Hepatic stellate cell (primary cell): ENCODE results near the gene OR6B3.

Experiments used
- DNase-seq: peaks from one replicate; pipeline ENCODE4 v3.0.0; 2011; ENCODE audit warnings: low spot score

Gene OR6B3

DNA sequence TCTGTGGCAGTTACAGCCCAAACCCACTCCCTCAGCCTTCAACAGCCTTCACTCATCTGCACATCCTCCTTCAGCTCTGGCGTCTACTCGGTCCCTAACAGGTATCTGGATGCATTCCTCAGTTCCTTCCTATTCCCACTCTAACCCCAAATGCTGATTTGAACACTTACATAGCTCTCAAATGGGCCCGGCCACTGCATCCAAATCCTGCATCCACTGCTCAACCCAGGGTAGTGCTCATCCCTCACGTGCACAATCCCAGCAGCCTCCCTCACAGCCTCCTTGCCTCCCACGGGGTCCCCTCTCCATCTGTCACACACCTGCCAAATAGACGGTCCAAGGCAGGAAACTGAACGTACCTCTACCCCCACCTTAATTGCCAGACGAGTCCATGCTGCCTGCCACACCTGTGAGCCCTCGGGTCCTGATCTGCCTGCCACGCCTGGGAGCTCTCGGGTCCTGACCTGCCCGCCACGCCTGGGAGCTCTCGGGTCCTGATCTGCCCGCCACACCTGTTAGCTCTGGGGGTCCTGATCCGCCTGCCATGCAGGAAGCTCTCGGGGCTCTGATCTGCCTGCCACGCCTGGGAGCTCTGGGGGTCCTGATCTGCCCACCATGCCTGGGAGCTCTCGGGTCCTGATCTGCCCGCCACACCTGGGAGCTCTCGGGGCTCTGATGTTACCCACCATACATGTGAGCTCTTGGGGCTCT is 9.9 kb downstream of the OR6B3 start:
- no peak for DNase-seq

DNA sequence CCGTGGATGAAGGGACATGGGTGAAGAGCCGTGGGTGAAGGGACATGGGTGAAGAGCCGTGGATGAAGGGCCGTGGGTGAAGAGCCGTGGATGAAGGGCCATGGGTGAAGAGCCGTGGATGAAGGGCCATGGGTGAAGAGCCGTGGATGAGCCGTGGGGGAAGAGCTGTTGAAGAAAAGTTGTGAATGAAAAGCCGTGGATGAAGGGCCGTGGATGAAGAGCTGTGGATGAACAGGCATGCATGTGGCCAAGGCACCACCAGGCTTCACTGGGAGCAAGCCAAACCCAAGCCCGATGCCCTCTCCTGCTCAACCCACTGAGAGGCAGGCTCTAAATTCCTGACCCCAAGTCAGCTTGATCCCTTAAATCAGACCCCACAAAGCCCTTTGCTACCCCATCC is 10.6 kb downstream of the OR6B3 start:
- DNase-seq: no peak

DNA sequence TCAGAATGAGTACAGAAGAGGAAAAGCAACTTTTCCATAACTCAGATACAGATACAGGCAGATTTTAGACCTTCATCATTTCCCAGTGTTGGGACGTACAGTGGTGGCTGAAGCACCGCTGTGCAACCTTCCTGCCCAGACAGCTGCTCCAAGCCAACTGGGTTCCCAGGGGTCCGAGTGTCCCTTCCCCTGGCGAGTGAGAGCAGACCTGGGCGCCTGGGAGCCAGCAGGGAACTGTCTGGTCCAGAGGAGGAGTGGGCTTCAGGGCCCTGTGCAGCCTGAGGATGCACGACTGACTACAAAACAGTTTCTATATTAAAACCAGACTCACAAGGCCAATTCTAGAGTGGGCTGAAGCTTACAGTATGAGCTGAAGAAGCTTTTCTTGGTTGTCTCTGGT is 12.0 kb downstream of the OR6B3 start:
- DNase-seq: no peak

DNA sequence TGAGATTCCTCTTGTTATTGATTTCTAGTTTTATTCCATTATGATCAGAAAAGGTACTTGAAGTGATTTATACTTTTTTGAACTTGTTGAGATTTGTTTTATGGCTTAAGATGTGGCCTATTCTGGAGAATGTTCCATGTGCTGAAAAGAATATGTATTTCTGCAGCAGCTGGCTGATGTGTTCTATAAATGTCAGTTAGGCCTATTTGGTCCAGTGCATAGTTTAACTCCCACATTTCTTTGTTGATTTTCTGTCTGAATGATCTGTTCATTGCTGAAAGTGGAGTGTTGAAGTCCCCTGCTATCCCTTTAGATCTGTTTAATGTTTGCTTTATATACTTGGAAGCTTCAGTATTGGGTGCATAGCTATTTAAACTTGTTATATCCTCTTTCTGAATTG is 16.0 kb downstream of the OR6B3 start:
- DNase-seq: no peak

DNA sequence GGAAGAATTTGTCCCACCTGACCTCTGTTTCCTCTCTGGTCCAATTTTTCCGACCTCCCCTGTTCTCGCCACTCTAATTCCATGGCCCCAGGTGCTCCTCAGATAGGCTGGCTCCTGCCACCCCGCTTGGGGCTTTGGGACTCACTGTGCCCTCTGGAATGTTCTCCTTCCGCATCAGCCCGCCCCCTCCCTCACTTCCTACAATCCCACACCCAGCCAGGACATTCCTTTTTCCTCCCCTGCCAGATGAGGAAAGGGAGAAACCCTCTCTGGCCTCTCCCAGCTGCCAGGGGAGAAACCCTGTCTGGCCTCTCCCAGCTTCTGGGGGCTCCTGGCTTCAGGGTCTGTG is 20.0 kb downstream of the OR6B3 start:
- DNase-seq: no peak

DNA sequence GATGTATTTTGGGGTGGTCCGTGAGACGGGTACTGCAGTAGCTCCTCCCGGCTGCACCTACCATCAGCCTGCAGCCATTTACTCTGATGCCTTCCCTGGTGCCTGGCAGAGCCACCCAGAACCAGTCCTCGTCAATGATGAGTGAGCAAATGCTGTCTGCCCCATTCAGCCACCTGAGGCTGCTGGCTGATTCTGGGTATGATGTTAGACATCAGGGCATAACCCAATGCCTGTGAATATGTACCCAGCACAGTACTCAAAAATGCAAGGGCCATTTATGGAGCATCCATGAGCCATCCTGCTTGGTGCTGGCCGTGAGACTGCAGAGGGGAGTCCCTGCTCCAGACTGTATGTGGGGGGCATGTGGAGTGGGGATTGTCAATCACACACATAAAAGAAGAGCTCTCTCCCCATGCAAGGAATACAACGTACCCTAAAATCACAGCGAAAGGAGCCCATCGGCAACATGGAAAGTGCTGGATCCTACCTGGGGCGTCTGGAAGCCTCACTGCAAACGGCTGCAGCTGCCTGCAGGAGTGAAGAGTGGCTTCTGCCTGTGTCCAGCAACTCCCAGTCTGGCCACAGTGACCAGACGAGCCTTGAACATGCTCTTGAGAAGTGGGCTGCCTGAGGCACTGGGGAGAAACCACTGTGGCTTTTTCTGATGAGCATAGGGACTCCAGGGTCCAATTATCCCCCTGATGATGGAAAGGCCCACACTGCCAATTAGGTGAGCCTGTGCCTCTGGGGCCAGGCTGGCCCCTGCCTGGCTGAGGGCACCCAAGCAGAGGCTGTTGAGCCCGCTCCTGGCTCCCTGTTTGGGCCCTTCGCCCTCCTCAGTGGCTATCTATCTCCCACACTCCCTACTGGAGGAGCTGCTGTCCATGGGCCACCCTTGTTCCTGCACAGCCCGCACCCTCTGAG is 20.7 kb downstream of the OR6B3 start:
- no peak for DNase-seq

DNA sequence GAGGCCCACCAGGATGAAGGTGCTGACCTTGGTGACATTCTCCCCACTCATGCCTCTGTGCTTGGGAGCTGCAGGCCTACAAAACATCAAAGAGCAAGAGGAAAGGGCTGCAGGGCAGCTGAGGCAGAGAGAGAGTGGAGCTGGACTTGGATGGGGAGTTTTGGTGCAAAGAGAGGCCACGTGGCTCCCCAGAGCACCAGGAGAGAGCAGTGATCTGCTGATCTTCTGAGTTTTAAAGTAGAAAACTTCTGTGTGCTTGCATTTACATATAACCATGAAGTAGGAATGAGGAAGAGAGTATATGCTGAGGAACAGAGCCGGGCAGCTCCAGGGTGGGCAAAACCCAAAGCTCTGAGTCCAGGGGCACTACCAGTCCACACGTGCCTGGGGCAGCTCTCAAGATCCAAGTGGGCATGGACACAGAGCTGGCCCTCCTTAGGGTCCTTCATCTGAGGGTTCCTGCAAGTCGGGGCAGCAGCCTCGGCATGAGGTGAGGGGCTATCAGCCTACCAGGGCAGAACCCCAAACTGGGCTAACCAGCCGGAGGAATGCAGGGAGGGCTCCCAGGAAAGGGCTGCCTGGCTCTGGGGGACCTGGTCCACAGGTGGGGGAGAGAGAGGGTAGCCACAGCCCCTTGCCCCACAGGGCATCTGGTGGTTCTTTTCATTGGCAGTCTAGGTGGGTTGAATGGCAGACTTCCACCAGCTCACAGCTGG is 22.8 kb downstream of the OR6B3 start, which contains the start of gene OR6B2:
Gene OR6B2 (minus strand): TSS at position 51 of the 716 bp plus-strand sequence. CDS start 0 bp downstream, at position 51.
- no peak for DNase-seq

DNA sequence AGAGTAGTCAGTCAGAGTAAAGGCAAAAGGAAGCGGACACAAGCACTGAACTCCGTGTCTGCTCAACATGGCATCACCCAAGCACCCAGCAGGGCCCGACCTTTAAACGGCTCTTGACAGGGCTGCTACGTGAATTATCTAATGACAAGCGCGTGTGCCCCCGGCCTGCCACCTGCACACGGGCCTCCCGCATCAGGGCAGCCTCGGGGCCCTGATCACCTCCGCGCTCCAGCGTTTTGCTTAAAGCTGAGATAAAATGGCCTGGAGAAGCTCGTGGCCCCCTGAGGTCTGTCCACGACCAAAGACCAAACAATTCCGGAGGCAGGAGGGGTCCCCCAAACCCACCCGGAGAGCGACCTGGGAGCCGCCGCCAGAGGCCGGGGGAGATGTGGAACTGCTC is 28.6 kb downstream of the OR6B3 start:
- peak; percentile 24 for DNase-seq

DNA sequence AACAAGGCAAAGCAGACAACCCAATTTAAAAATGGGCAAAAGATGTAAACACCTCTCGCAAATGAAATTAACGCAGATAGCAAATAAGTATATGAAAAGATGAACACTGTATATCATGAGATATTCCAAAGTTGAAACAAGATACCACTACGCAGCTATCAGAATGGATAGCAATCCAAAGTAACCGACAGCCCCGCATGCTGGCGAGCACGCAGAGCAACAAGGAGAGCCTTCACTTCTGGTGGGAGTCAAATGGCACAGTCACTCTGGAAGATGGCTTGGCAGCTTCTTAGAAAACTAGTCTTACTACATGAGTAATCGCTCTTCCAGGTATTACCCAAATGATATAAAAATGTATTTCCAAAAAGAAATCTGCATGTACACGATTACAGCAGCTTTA is 29.5 kb downstream of the OR6B3 start:
- DNase-seq: no peak

DNA sequence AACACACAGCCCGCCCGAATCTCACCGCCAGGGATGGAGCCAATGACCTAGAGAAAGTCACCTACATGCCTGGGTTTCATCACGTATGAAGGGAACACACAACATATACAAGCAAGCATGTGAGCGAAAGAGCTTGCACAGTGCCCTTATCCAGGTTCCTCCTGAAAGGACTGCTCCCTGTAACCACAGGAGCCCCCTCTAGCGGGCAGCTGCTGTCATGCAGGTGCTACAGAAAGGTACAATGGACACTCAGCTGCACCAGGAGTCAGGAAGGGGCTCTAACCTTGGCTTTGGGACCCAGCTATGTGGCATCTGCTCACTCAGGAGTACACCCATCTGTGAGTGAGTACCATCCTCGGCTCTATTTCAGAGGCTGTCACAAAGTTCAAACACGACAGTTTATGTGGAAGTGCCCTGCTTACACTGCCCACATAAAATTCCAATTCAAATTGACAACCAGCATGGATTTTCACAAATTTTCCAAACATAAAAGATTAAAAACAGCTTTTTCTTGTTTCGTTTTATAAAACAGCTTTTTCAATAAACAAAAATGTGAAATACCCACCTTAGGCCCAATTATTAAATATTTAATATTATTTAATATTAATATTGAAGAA is 31.7 kb downstream of the OR6B3 start:
- DNase-seq: peak; percentile 77

DNA sequence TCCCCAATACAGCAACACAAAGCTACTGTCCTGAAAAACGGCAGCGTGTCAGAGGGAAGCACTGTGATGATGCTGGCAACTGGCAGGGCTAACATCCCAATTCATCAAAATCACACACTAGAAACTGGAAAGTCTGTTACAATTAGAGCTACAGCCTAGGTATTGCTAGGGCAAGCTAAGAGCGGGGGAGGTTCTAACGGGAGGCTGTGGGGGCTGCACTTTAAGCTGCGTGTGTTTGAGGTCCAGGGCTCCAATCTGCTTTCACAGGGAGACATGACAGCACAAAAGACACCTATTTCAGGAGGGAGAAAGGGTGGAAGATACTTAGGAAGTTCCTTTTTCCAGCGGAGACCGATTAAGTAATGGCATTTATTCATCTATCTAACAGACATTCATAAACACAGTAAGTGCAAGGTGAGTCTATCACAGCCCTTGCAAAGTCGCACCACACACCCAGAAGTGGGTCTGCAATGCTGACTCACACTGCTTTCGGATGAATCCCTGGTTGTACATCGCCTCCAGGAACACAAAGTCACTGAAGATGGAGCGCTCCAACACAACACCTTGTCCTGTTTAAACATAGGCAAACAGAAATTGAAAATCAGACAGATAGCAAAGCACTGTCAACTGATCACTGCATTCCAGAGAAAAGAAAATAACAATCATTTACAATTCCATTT is 35.1 kb downstream of the OR6B3 start:
- DNase-seq: no peak

DNA sequence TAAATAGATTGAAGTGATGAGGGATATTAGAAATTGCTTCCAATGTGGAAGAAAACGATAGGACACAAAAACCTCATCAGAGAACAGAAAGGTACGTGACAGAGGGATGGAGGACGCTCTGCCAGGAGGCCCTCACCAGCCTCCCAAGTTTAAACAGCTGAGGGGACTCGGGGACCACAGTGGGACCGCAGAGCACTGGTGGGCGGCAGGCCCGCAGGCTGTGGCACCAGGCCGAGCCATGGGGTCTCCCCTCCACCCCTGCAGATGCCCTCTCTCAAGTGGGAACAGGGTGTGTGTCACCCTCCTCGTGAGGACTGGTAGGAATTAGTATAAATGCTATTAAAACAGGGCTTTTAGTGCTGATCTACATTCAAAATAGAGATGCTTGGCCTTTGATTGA is 39.0 kb downstream of the OR6B3 start:
- DNase-seq: no peak

DNA sequence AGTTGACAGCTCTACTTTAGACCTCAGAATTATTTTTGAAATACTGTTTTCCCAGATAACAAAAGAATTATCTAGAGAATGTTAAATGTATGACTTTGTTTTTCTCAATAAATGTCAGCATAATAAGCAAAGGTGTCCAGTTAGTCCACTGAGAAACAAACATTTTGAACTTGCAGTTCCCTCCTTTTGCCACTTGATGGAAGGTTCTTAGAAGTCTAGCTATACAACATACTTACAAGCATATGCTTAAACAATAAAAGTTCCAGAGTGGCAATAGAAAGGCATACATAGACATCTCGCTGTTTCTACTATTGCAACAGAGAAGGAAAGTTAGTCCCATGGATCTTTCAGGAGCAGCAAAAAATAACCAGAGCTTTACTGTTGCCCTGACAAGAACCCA is 40.0 kb downstream of the OR6B3 start:
- DNase-seq: peak; percentile 18

DNA sequence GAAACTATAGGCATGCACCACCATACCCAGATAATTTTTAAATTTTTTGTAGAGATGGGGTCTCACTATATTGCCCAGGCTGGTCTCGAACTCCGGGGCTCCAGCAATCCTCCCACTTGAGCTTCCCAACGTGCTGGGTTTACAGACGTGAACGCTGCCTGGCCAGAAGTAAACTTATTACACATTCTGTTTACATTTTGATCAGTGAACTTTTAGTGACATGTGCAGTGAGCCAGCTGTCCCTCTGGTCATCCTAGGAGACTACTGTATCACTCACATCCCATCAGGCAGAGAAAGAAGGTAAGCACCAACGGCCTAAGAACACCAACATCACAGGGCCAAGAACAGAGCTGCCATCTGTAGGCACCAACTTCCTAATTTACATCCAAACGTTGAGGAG is 50.3 kb downstream of the OR6B3 start:
- DNase-seq: no peak

DNA sequence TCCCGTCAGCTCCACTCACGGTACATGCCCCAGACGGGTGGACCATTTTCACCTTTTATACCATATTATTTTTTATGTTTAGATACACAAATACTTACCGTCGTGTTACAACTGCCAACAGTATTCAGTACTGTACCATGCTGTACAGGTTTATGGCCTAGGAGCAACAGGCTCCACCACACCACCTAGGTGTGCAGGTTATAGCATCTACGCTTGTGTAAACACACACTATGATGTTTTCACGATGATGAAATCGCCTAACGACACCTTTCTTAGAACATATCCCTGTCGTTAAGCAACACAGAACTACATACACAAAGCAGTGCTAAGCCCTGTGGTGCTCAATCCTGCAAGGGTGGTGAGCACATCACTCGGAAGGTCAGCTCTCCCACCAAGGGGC is 52.6 kb downstream of the OR6B3 start:
- no peak for DNase-seq

DNA sequence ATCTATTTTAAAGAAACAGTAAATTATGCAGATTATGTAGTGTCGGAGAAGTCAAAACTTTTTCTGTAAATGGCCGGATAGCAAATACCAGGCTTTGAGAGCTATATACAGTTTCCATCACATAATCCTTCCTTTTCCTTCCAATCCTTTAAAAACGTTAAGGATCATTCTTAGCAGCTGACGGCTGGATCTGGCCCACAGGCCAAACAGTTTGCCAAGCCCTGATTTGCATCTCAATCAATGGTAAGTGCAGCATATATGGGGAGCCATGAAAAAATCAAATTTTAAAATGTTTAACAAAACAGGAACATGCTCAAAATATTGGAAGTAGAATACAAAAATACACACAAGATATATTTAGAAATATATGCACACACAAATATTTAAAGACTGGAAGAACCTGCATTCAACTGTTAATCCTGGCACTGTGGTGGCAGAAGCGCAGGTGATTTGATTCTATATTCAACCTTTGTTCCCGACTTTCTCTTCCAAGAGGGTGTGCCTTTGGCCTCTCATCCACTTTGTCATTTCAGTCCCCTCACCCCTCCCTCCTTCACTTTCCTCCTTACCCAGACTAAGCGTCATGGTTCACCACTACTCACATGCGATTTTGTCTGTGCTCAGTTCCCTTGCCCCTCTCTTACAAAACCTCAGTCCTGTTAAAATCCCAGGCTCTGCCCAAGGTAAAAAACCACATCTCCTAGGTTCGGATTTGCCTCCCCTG is 55.5 kb downstream of the OR6B3 start:
- DNase-seq: no peak
